GM18858 (cell line): ENCODE results near the gene ATP11A.

Source experiments
- ATAC-seq: cut with Tn5 transposase; IDR thresholded peaks from one replicate; pipeline ENCODE4 v1.9.1; 2021; ENCODE audit not compliant: unreplicated experiment

The ATP11A gene

GRCh38 chr13:112756511-112756966 is 66.7 kb downstream of the ATP11A start:
- no peak for ATAC-seq

GRCh38 chr13:112756967-112757758 is 67.3 kb downstream of the ATP11A start:
- no peak for ATAC-seq

- ATAC-seq, result no peak
Measured at GRCh38 chr13:112757759-112758086, 67.9 kb downstream of the ATP11A start.

GRCh38 chr13:112759053-112759452 is 69.2 kb downstream of the ATP11A start:
- no peak for ATAC-seq

GRCh38 chr13:112759827-112760226 is 70.0 kb downstream of the ATP11A start:
- ATAC-seq, result no peak

- no peak for ATAC-seq
Measured at GRCh38 chr13:112760435-112760834, 70.6 kb downstream of the ATP11A start.

- ATAC-seq, result no peak
Measured at GRCh38 chr13:112760931-112761330, 71.1 kb downstream of the ATP11A start.

GRCh38 chr13:112761701-112762689 is 72.2 kb downstream of the ATP11A start:
- ATAC-seq, result no peak

GRCh38 chr13:112762690-112763080 is 72.8 kb downstream of the ATP11A start:
- ATAC-seq, result no peak

- no peak for ATAC-seq
Measured at GRCh38 chr13:112764028-112764427, 74.2 kb downstream of the ATP11A start.

- no peak for ATAC-seq
Measured at GRCh38 chr13:112764864-112765561, 75.2 kb downstream of the ATP11A start.

GRCh38 chr13:112765731-112766130 is 75.9 kb downstream of the ATP11A start:
- ATAC-seq, result no peak

- ATAC-seq, result no peak
Measured at GRCh38 chr13:112766336-112766735, 76.5 kb downstream of the ATP11A start.

- ATAC-seq, result peak; percentile 66
Measured at GRCh38 chr13:112767506-112768471, 78.0 kb downstream of the ATP11A start.

GRCh38 chr13:112768795-112769481 is 79.1 kb downstream of the ATP11A start:
- no peak for ATAC-seq

- ATAC-seq, result no peak
Measured at GRCh38 chr13:112769615-112770014, 79.8 kb downstream of the ATP11A start.

- ATAC-seq, result no peak
Measured at GRCh38 chr13:112770504-112770903, 80.7 kb downstream of the ATP11A start.

- no peak for ATAC-seq
Measured at GRCh38 chr13:112771139-112771876, 81.5 kb downstream of the ATP11A start.
